Activated B cell treated with CpG ODN at 0.5 μM for 24 hours (primary cell): Measurements from ENCODE around the gene MRPL18. TPM values are rescaled to one million over a fixed set of nuclear protein-coding genes. Genes with fewer than 3 reads are reported as not detected.

Source experiments
- ATAC-seq: fragments of 200-7000 bp; cut with Tn5 transposase; one replicate; pipeline ENCODE4 v1.10.0; 2021; ENCODE audit warnings: low read depth, mild to moderate bottlenecking, moderate library complexity
- CTCF ChIA-PET: fragments of 350-600 bp; sonication (Branson Sonifier 250); formaldehyde crosslinking; loops from one replicate; lab custom pipeline; 2021; ENCODE audit warnings: antibody characterized with exemption; lab: Charles Lee
- POLR2A ChIA-PET: fragments of 350-600 bp; sonication (Branson Sonifier 250); formaldehyde crosslinking; loops from one replicate; lab custom pipeline; 2021; ENCODE audit warnings: antibody characterized with exemption; lab: Charles Lee
- DNase-seq: peaks from one replicate; pipeline ENCODE4 v3.0.0; 2022
- H3K27ac Mint-ChIP-seq: one replicate; pipeline ENCODE4 v1.8.0; 2020; ENCODE audit warnings: mixed read lengths
- H3K27me3 Mint-ChIP-seq: one replicate; pipeline ENCODE4 v1.8.0; 2021; ENCODE audit warnings: mixed read lengths
- H3K36me3 Mint-ChIP-seq: one replicate; pipeline ENCODE4 v1.8.0; 2021; ENCODE audit warnings: low read depth, mixed read lengths
- H3K4me1 Mint-ChIP-seq: one replicate; pipeline ENCODE4 v1.8.0; 2021; ENCODE audit warnings: mixed read lengths
- H3K4me3 Mint-ChIP-seq: one replicate; pipeline ENCODE4 v1.8.0; 2020; ENCODE audit warnings: mild to moderate bottlenecking, mixed read lengths
- H3K9me3 Mint-ChIP-seq: one replicate; pipeline ENCODE4 v1.8.0; 2020; ENCODE audit warnings: mixed read lengths
- CTCF ChIP-seq: fragments of 200-600 bp; IDR thresholded peaks from one replicate; pipeline ENCODE4 v1.8.0; 2022; ENCODE audit warnings: antibody characterized with exemption, mild to moderate bottlenecking
- intact Hi-C: fragments of 100-400 bp; cut with micrococcal nuclease; formaldehyde crosslinking; loops from one replicate; pipeline ENCODE4 v1.15.1; 2024
- total RNA-seq: library from RNA; stranded (reverse); gene quantifications from 2 replicates; pipeline ENCODE4 v1.2.3, GENCODE V29; 2022

Gene MRPL18
- total RNA-seq, 1 donor from 2014 or later = 44.7 TPM

- no peak for DNase-seq
- H3K4me1 Mint-ChIP-seq = no peaks in the 10 kb centered on the region
- ChIA-PET CTCF (no interaction called here), POLR2A (no interaction called here)
- no peak for ATAC-seq
- H3K4me3 Mint-ChIP-seq = no peak overlapping the region
- no peaks in the 10 kb centered on the region for H3K27me3 Mint-ChIP-seq
- H3K36me3 Mint-ChIP-seq = peaks cover 85% of the 10 kb centered on the region
- H3K9me3 Mint-ChIP-seq = no peaks in the 10 kb centered on the region
- H3K27ac Mint-ChIP-seq = no peak overlapping the region
- intact Hi-C loops = no loop called here
- TF ChIP-seq CTCF = no peak
These were observed 38.8 kb upstream of the MRPL18 start for GRCh38 chr6:159751448-159751847.

- H3K9me3 Mint-ChIP-seq = no peaks in the 10 kb centered on the region
- intact Hi-C loops = no loop called here
- ChIA-PET CTCF (no interaction called here), POLR2A (interaction anchor here (1.2 kb wide), 1 partner anchor 9 kb away, joined by 3 read pairs; the partner anchor contains the start of gene ACAT2)
- ATAC-seq (no peak), DNase-seq (no peak)
- no peak overlapping the region for H3K27ac Mint-ChIP-seq
- no peak for TF ChIP-seq CTCF
- H3K4me1 Mint-ChIP-seq = no peaks in the 10 kb centered on the region
- no peaks in the 10 kb centered on the region for H3K27me3 Mint-ChIP-seq
- H3K36me3 Mint-ChIP-seq = peaks cover 87% of the 10 kb centered on the region
- no peak overlapping the region for H3K4me3 Mint-ChIP-seq
These were observed 37.0 kb upstream of the MRPL18 start for GRCh38 chr6:159753081-159753872.

- DNase-seq (no peak), ATAC-seq (no peak)
- H3K27ac Mint-ChIP-seq = no peak overlapping the region
- H3K9me3 Mint-ChIP-seq = no peaks in the 10 kb centered on the region
- TF ChIP-seq CTCF = no peak
- H3K27me3 Mint-ChIP-seq = no peaks in the 10 kb centered on the region
- no peaks in the 10 kb centered on the region for H3K4me1 Mint-ChIP-seq
- ChIA-PET POLR2A (no interaction called here), CTCF (no interaction called here)
- H3K36me3 Mint-ChIP-seq = peaks cover 81% of the 10 kb centered on the region
- H3K4me3 Mint-ChIP-seq = no peak overlapping the region
- intact Hi-C loops = no loop called here
These were observed 35.9 kb upstream of the MRPL18 start for GRCh38 chr6:159754401-159754800.

GRCh38 chr6:159754959-159755914, 35.0 kb upstream of the MRPL18 start:
- POLR2A ChIA-PET = no interaction called here
- no peaks in the 10 kb centered on the region for H3K4me1 Mint-ChIP-seq
- CTCF ChIA-PET = no interaction called here
- no peak overlapping the region for H3K4me3 Mint-ChIP-seq
- TF ChIP-seq CTCF = no peak
- intact Hi-C loops = no loop called here
- ATAC-seq (no peak), DNase-seq (no peak)
- no peaks in the 10 kb centered on the region for H3K27me3 Mint-ChIP-seq
- no peaks in the 10 kb centered on the region for H3K9me3 Mint-ChIP-seq
- peak overlapping the region; percentile 46 for H3K27ac Mint-ChIP-seq
- peaks cover 78% of the 10 kb centered on the region for H3K36me3 Mint-ChIP-seq

- POLR2A ChIA-PET = interaction anchor here (0.6 kb wide), 1 partner anchor 22 kb away, joined by 3 read pairs; no protein-coding TSS in a partner anchor
- H3K4me1 Mint-ChIP-seq = peaks cover 11% of the 10 kb centered on the region
- no peak overlapping the region for H3K27ac Mint-ChIP-seq
- H3K9me3 Mint-ChIP-seq = no peaks in the 10 kb centered on the region
- CTCF ChIA-PET = no interaction called here
- no peak for TF ChIP-seq CTCF
- DNase-seq = no peak
- H3K4me3 Mint-ChIP-seq = no peak overlapping the region
- no peaks in the 10 kb centered on the region for H3K27me3 Mint-ChIP-seq
- peaks cover 69% of the 10 kb centered on the region for H3K36me3 Mint-ChIP-seq
- no peak for ATAC-seq
- intact Hi-C loops = no loop called here
These were observed 33.8 kb upstream of the MRPL18 start for GRCh38 chr6:159756508-159756907.
